Mucosa of descending colon (tissue), 3 donors: ENCODE measurements around the gene SLC23A2. TPM values are rescaled to one million over a fixed set of nuclear protein-coding genes. Genes with fewer than 3 reads are reported as not detected.
"Not testable (repeated sequence)": the region's sequence is repeated elsewhere in the genome, so short reads cannot be mapped to it uniquely, and the experiment has no call there.

Source experiments
- ATAC-seq: fragments of 200-7000 bp; cut with Tn5 transposase; one replicate; pipeline ENCODE4 v1.9.1; 2020; ENCODE audit warnings: mild to moderate bottlenecking, moderate library complexity
- DNase-seq, 3 donors: peaks; one replicate each; pipeline ENCODE4 v3.0.0-alpha.2; 2020
- H3K36me3 ChIP-seq: fragments of 200-600 bp; one replicate; pipeline ENCODE4 v1.8.0; 2021; ENCODE audit warnings: low read depth, mild to moderate bottlenecking
- H3K4me1 ChIP-seq: fragments of 200-600 bp; one replicate; pipeline ENCODE4 v1.8.0; 2021; ENCODE audit warnings: low read depth, mild to moderate bottlenecking
- H3K4me3 ChIP-seq: fragments of 200-600 bp; one replicate; pipeline ENCODE4 v1.8.0; 2021; ENCODE audit warnings: mild to moderate bottlenecking
- H3K9me3 ChIP-seq: fragments of 200-600 bp; one replicate; pipeline ENCODE4 v1.8.0; 2021; ENCODE audit warnings: mild to moderate bottlenecking
- intact Hi-C, 2 donors: fragments of 100-400 bp; cut with DNase I in 1 of 2; cut with micrococcal nuclease in 1 of 2; formaldehyde crosslinking; loops; one replicate each; pipeline versions ENCODE4 v1.11.0 to v1.11.1; 2022; cut with DNase I, micrococcal nuclease
- total RNA-seq, 3 donors: library from RNA; stranded (reverse); fragmentation: NEBNext Ultra II Directional in 2 of 3; extraction: Animal tissue kit (Norgen Biotek cat#: 25700) in 2 of 3; gene quantifications; one replicate each; pipeline versions ENCODE4 v1.2.1 to v1.2.4, GENCODE V29; 2021 to 2023
- TF ChIP-seq, protein P1 (sequence below): fragments of 200-600 bp; IDR thresholded peaks from one replicate; pipeline ENCODE4 v1.8.0; 2022; ENCODE audit warnings: antibody characterized with exemption, mild to moderate bottlenecking
- donor health status: DM: no; HTN: no; CAD: no; lungs with moderate emphysema.
- donor health status: DM: no; HTN: no; CAD: no.
- donor health status: DM: no; HTN: yes; CAD: no.

SLC23A2 gene
- total RNA-seq, 3 donors from 2014 or later = 9.1 to 15.4 (median 9.4) TPM

DNA sequence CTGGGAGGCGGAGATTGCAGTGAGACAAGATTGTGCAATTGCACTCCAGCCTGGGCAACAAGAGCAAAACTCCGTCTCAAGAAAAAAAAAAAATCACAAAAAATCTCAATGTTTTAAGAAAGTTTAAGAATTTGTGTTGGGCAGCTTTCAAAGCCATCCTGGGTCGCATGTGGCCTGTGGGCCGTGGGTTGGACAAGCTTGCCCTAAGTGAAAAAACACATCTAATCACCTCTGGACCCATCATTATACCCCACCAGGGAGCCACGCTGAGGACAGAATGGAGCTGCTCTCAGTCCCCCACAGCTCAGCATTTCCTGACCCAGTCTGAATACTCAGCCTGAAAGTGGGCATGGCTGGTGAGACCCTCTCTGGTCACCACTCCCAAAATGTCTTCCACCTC is 150.3 kb downstream of the SLC23A2 start:
- ATAC-seq (no peak), DNase-seq (no peak)
- Histone ChIP-seq H3K4me1 (no peaks in the 10 kb centered on the region), H3K9me3 (no peaks in the 10 kb centered on the region), H3K4me3 (no peak overlapping the region), H3K36me3 (no peaks in the 10 kb centered on the region)
- TF ChIP-seq, protein P1, sequence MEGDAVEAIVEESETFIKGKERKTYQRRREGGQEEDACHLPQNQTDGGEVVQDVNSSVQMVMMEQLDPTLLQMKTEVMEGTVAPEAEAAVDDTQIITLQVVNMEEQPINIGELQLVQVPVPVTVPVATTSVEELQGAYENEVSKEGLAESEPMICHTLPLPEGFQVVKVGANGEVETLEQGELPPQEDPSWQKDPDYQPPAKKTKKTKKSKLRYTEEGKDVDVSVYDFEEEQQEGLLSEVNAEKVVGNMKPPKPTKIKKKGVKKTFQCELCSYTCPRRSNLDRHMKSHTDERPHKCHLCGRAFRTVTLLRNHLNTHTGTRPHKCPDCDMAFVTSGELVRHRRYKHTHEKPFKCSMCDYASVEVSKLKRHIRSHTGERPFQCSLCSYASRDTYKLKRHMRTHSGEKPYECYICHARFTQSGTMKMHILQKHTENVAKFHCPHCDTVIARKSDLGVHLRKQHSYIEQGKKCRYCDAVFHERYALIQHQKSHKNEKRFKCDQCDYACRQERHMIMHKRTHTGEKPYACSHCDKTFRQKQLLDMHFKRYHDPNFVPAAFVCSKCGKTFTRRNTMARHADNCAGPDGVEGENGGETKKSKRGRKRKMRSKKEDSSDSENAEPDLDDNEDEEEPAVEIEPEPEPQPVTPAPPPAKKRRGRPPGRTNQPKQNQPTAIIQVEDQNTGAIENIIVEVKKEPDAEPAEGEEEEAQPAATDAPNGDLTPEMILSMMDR = no peak
- intact Hi-C loops = no loop called here

DNA sequence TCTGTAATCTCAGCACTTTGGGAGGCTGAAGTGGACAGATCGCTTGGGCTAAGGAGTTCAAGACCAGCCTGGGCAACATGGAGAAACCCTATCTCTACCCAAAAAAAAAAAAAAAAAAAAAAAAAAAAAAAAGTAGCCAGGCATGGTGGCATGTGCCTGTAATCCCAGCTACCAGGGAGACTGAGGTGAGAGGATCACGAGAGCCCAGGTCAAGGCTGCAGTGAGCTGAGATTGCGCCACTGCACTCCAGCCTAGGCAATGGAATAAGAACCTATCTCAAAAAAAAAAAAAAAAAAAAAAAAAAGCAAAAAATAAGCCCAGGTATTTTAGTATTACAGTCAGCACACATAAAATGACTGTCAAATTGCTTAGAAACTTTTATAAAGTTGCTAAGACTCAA is 152.5 kb downstream of the SLC23A2 start:
- ATAC-seq, DNase-seq, intact Hi-C loops, H3K36me3 ChIP-seq, H3K4me3 ChIP-seq, H3K9me3 ChIP-seq, H3K4me1 ChIP-seq: not testable (repeated sequence)

DNA sequence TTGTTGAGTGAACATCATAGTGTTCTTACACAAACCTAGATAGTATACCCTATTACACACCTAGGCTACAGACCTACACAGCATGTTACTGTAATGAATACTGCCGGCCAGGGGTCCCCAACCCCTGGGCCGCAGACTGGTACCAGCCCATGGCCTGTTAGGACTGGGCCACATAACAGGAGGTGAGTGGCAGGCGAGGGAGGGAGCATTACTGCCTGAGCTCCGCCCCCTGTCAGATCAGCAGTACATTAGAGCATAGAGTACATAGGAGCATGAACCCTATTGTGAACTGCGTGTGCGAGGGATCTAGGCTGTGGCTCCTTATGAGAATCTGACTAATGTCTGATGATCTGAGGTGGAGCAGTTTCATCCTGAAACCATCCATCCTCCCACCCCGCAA is 153.3 kb downstream of the SLC23A2 start:
- intact Hi-C loops = no loop called here
- no peaks in the 10 kb centered on the region for H3K4me1 ChIP-seq
- H3K9me3 ChIP-seq = no peaks in the 10 kb centered on the region
- ATAC-seq = no peak
- no peaks in the 10 kb centered on the region for H3K36me3 ChIP-seq
- no peak for DNase-seq
- TF ChIP-seq, protein P1 = no peak
- H3K4me3 ChIP-seq = no peak overlapping the region

DNA sequence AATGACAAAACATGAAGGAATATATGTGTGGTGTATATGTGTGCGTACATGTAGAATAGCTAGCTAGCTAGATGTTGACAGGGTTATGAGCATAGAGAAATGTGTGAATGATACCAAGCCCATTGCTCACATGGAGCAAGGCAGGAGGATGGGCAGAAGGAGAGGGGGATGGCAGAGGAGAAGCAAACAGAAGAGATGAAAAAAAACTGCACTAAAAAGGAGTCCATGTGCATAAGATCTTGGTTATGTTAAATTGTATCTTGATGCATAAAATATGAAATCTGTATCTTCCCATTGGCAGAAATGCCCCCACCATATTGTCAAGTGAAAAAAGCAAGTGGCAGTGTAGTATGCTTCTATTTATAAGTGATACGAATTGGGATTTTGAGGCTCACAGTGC is 154.5 kb downstream of the SLC23A2 start:
- TF ChIP-seq, protein P1 = no peak
- no peaks in the 10 kb centered on the region for H3K4me1 ChIP-seq
- H3K9me3 ChIP-seq = no peaks in the 10 kb centered on the region
- H3K4me3 ChIP-seq = no peak overlapping the region
- no peak for ATAC-seq
- no peaks in the 10 kb centered on the region for H3K36me3 ChIP-seq
- intact Hi-C loops = no loop called here
- DNase-seq = no peak

DNA sequence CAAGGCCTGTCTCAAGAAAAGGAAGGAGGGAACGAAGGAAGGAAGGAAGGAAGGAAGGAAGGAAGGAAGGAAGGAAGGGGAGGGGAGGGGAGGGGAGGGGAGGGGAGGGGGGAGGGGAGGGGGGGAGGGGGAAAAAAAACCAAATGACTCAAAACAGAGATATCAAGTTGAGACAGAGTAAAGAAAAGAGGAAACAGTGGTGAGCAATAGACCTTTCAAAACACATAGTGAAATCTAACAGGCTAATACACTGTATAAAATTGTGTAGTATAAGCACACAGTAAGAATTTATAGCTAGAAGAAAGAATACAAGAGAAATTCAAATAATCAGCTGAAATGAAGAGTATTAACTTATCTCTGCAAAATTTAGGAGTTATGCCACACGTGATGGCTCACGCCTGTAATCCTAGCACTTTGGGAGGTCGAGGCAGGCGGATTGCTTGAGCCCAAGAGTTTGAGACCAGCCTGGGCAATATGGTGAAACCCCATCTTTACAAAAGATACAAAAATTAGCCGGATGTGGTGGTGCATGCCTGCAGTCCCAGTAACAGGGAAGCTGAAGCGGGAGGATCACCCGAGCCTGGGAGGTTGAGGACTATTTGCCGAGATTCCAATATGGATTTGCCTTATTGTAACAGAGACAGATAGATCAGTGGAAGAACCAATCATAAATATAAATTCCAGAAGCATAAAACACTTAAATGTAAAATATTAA is 156.4 kb downstream of the SLC23A2 start:
- H3K4me3 ChIP-seq = no peak overlapping the region
- ATAC-seq (no peak), DNase-seq (no peak)
- H3K4me1 ChIP-seq = no peaks in the 10 kb centered on the region
- intact Hi-C loops = no loop called here
- no peaks in the 10 kb centered on the region for H3K36me3 ChIP-seq
- no peaks in the 10 kb centered on the region for H3K9me3 ChIP-seq
- TF ChIP-seq, protein P1 = no peak

DNA sequence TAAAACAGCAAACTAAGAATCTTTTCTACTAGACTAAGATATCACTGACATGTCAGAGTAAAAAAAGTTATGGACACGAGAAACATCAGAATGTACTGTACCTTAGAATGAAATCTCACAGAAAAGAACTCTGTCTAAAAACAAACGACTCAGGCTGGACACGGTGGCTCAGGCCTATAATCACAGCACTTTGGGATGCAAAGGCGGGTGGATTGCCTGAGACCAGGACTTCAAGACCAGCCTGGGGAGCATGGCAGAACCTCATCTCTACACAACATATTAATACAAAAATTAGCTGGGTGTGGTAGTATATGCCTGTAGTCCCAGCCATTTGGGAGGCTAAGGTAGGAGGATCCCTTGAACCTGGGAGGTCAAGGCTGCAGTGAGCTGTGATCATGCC is 157.0 kb downstream of the SLC23A2 start:
- intact Hi-C loops = no loop called here
- no peaks in the 10 kb centered on the region for H3K36me3 ChIP-seq
- no peaks in the 10 kb centered on the region for H3K4me1 ChIP-seq
- DNase-seq (no peak), ATAC-seq (no peak)
- no peaks in the 10 kb centered on the region for H3K9me3 ChIP-seq
- TF ChIP-seq, protein P1 = no peak
- no peak overlapping the region for H3K4me3 ChIP-seq
